ENCODE data around the gene CCDC184.
"Not testable (repeated sequence)": the region's sequence is repeated elsewhere in the genome, so short reads cannot be mapped to it uniquely, and the experiment has no call there.

CCDC184 gene
- 0.18 to 2.9 (median 0.82) reads per million in 4 experiments for total RNA-seq

GRCh38 chr12:48183091-48183875 lies at the start of gene CCDC184:
Gene CCDC184 (plus strand): TSS chr12:48183644. CDS start chr12:48184123, 479 bp downstream.
- DNase-seq, result peak; percentile 63

GRCh38 chr12:48135027-48135426 lies 48.4 kb upstream of the CCDC184 start:
- no peak for DNase-seq

- no peak for DNase-seq
These were observed 40.4 kb upstream of the CCDC184 start for GRCh38 chr12:48142818-48143674.

- no peak for DNase-seq
These were observed 39.5 kb upstream of the CCDC184 start for GRCh38 chr12:48143898-48144297.

GRCh38 chr12:48145981-48146380 lies 37.5 kb upstream of the CCDC184 start:
- DNase-seq, result no peak

- DNase-seq, result no peak
These were observed 32.2 kb upstream of the CCDC184 start for GRCh38 chr12:48151103-48151771.

GRCh38 chr12:48155786-48156185 lies 27.7 kb upstream of the CCDC184 start:
- DNase-seq, result not testable (repeated sequence)

GRCh38 chr12:48156652-48157017 lies 26.8 kb upstream of the CCDC184 start:
- DNase-seq, result no peak

GRCh38 chr12:48157018-48157888 lies 26.2 kb upstream of the CCDC184 start, which contains the start of gene ASB8:
Gene ASB8 (minus strand): TSS chr12:48157515. CDS start chr12:48153496, 4,019 bp downstream.
- DNase-seq, result peak; percentile 99

- no peak for DNase-seq
These were observed 25.5 kb upstream of the CCDC184 start for GRCh38 chr12:48157889-48158370.

GRCh38 chr12:48160046-48160445 lies 23.4 kb upstream of the CCDC184 start:
- no peak for DNase-seq

- DNase-seq, result no peak
These were observed 22.6 kb upstream of the CCDC184 start for GRCh38 chr12:48160807-48161206.

- DNase-seq, result no peak
These were observed 20.2 kb upstream of the CCDC184 start for GRCh38 chr12:48163150-48163747.

- DNase-seq, result no peak
These were observed 19.0 kb upstream of the CCDC184 start for GRCh38 chr12:48164451-48164850.

- DNase-seq, result peak; percentile 32
These were observed 18.1 kb upstream of the CCDC184 start for GRCh38 chr12:48165089-48165981.

GRCh38 chr12:48169011-48169410 lies 14.4 kb upstream of the CCDC184 start:
- DNase-seq, result no peak

- DNase-seq, result no peak
These were observed 7.6 kb upstream of the CCDC184 start for GRCh38 chr12:48175613-48176416.

- DNase-seq, result no peak
These were observed 7.1 kb upstream of the CCDC184 start for GRCh38 chr12:48176417-48176751.

- DNase-seq, result no peak
These were observed 5.5 kb upstream of the CCDC184 start for GRCh38 chr12:48177982-48178381.

GRCh38 chr12:48179466-48179865 lies 4.0 kb upstream of the CCDC184 start:
- no peak for DNase-seq

All from effector CD8-positive, alpha-beta T cell (primary cell).